ENCODE results near the gene MBD5.

- TF ChIP-seq EZH2 (IDR thresholded peaks at IDR 0.05; ENCODE audit: insufficient read depth, poor library complexity, severe bottlenecking) (no peak), EZH2phosphoT487 (IDR thresholded peaks at IDR 0.05; ENCODE audit: insufficient read depth, low read depth) (no peak)
These were observed 503.6 kb downstream of the MBD5 start for GRCh38 chr2:148524519-148524919.
